ENCODE measurements around the gene GSAP.
"Not testable (repeated sequence)": the region's sequence is repeated elsewhere in the genome, so short reads cannot be mapped to it uniquely, and the experiment has no call there.

Gene GSAP

DNA sequence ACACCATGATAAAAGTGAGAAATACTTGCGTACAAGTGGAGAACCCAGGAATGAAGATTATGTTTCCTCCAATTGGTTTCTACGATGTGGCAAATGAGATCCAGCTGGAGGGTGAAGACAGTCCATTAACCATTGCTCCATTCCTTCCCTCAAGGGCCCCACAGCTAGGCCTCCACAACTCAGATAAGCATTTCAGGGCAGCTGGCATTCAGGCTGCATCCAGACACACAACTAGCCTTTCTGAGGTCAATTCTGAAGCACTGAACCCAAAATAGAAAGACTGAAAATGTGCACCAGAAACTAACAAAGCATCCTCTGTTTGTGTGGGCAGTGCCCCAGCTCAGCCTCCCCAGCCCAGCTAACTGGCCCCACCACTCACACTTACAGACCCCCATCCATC is 94.8 kb downstream of the GSAP start:
- no peak for DNase-seq

DNA sequence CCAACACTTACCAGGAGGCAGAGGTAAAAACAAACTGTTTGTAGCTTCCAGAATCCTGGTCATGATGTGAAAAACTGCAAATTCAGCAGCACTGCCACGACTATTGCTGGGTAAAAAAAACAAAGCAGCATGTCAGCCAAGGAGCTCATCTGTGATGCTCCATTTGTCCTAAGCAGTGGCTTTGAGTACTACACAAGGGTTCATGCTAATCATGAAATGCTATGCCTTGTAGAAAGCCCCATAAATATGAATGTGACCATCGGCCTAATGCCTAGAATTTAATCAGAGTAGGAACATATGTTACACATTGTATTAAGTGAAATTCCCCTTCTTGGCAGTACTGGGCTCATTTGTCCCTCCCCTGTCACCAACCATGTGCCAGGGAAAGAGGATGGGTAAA is 95.4 kb downstream of the GSAP start:
- DNase-seq, result no peak

DNA sequence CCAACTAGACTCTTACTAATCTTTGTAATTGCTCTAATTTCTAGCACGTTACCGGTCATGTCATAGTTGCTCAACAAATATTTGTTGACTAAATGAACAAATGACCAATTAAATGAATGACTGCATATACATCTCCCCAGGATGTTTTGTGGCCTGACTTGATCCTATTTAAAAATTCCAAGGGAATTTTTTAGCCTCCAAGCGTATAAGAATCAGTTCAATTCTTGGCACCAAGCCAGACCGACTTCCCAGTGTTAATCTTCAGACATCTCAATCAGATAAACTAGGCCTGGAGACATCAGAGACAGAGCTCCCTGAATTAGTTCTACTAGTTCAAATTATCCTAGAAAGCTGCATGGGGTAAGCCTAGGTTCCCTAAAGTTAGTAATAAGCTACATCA is 96.0 kb downstream of the GSAP start:
- no peak for DNase-seq

- no peak for DNase-seq
Observed at GRCh38 chr7:77318019-77318418, 98.1 kb downstream of the GSAP start.

- DNase-seq, result no peak
Observed at GRCh38 chr7:77316219-77316978, 99.8 kb downstream of the GSAP start.

DNA sequence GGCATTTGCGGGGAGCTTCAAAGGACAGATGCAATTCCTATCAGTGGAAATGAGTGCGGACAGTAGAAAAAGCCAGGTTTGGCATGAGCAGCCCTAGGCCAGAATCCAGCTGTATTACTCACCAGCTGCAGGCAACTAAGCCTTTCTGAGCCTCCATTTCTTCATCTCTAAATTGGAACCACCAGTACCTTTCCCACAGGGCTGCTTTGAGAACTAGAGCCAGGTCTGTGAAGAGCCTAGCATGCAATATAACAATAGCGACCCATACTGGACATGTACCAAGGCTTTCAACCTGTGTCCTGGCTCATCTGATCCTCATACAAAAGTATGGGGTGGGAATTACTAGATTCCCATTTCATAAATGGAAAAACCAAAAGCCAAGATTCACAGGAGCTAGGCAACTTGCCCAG is 101.0 kb downstream of the GSAP start:
- DNase-seq, result no peak

DNA sequence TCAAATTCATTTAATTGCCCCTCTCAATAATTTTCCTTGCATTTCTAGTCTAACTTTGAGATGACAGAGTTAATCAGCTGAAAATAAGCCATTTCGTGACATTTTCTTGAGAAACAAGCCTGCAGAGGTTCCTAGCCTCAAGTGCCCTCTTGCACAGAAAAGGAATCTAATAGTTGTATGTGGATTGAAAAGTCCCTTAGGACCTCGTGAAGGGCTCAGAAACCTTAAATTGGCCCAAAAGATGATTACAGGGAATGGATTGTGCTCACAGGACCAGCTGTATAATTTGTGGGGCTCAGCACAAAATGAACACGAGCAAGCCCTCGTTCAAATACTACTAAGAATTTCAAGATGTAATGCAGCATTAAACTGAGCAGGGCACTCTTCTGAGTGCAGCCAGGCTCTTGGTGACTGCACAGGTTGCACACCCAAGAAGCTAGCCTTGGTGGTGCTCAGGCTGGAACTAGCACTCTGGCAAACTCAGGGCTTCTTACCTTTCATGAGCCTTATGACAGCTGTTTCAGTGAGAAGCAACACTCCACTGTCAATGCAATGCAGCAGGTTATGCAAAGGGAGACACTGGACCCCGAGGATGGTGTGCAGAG is 102.2 kb downstream of the GSAP start:
- no peak for DNase-seq

DNA sequence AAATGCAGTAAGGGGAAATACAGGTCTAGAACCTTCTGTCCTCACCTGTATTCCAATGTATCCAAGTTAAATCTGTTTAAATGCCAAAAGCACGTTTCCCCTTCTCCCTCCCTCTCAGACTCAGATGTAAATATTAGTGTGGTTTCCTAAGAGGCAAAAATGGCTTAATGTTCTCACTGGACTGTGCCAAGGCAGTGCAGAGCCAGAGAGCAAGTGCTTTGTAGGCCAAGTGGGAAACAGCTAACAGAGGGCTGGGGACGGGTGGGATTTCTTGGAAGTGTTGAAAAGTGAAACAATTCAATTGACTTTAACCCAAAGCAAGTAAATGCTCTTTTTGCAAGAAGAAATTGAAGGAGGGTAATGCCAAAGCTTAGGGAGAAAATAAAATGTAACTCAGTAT is 103.1 kb downstream of the GSAP start:
- DNase-seq, result no peak

DNA sequence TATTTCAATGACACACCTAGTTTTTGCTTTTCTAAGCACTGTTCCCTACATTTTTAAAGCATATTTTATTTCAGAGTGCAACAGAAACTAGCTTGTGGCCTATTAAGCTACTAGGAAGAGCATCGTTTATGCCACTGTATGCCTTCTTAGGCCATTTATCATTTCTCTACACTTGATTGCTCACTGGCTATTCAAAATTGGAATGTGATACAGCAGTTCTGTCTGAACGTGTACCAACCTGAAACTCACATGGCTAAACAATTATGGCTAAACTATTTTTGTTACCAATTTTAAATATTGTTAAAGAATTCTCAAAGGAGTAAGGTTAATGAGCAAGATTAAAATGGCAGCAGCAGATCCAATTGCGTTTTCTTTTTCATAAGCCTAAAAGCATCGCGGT is 105.2 kb downstream of the GSAP start:
- no peak for DNase-seq

- no peak for DNase-seq
Observed at GRCh38 chr7:77309714-77310220, 106.4 kb downstream of the GSAP start.

- no peak for DNase-seq
Observed at GRCh38 chr7:77308792-77309191, 107.4 kb downstream of the GSAP start.

DNA sequence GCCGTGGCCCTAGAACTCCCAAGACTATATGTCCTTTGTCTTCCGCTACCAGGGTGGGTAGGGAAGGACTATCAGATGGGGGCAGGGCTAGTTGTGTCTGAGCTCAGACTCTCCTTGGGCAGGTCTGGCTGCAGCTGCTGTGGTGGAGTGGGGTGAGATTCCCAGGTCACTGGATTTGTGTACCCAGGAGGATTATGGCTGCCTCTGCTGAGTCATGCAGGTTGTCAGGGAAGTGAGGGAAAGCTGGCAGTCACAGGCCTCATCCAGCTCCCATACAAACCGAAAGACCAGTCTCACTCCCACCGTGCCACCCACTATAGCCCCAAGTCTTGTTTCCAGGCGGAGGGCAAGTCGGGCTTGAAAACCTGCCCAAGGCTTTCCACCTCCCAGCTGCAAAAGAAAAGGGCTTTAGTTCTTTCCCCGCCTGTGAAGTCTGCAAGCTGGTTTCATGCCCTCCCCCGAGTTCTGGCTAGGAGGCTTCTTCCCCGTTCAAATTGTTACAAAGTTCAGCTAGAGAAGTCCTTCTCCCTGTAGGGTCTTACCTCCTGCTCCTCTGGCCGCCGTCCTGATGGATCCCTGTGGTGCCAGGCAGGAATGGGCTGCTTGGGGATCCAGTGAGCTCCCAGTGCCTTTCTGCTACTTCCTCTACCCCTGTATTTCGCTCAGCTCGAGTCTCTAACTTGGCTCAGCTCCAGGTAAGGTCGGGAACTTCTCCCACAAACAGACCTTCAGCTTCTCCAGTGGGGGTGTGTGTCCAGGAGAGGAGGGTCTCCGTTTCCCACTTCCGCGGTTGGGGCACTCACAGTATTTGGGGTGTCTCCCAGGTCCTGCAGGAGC is 109.7 kb downstream of the GSAP start:
- no peak for DNase-seq

DNA sequence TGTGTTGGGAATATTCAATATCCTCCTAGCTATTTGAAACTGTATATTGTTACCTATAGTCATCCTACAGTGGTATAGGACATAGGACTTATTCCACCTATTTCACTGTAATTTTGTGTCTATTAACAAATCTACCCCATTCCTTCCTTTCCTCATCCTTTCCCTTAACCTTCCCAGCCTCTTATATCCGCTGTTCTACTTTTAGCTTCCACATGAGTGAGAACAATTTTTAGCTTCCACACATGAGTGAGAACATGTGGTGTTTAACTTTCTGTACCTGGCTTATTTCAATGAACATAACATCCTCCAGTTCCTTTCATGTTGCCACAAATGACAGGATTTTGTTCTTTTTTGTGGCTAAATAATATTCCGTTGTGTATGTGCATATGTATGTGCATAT is 120.6 kb downstream of the GSAP start:
- no peak for DNase-seq

GRCh38 chr7:77293046-77293445 is 123.1 kb downstream of the GSAP start:
- DNase-seq, result no peak

GRCh38 chr7:77290425-77290824 is 125.7 kb downstream of the GSAP start:
- no peak for DNase-seq

DNA sequence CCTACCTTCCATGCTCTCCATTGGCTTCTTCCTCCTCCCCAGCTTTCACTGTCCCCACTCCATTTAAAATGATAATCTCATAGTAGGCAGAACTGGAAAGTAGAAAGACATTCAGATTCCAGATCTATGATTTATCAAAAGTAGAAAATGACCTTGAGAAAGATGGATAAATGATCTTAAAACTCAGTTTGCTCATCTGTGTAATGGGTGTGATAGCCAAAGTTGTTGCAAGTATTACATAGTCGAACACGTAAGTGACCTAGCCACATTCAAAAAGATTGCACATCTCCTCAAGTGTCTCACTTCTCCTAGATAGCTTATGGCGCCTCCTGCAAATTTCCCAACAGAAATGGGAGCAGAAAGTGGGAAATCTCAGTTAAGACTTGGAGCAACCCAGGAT is 126.8 kb downstream of the GSAP start:
- no peak for DNase-seq

DNA sequence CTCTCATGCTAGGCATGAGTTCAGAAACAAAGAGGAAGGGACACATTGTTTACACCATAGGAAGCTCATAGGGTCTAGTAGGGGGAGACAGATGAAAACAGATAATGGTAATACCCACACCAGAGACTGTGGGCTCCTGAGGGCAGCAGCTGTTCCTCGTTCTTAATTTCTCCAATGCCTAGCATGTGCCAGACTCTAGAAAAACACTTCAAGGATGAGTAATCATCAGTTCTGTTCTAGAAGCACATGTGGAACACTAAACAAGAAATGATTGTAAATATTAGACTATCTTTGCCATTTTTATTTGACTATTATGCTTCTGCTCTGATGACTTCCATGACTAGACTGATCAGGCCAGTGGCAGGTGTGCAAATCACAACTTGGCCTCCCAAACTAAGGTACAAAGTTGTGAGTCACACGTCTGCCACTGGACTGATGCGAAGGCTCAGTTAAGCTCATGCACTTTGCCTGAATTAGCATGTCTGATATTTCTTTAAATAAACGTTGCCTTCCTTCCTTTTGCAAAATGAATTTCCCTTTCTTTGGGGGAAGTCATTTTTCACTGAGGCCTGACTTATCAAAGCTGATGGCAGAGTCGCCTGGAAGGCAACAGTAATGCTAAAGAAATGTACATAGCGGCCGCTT is 127.4 kb downstream of the GSAP start:
- DNase-seq, result no peak

DNA sequence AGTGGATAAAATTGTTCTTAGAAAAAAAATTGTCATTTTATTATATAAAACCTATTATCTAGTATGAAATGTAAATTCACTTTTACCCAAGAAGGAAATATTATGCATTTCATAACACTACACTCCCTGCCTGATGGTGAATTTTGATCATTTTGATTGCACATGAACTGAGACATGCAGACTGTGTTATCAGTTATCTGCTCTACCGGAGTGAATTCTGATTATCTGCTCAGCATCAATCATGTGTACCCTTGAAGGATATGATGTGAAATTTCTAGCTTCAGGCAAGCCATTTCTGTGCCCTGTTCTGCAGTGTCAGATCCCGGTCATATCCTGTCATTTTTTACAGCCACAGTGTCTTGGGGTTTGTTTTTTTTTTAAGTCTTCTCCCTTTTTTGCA is 131.5 kb downstream of the GSAP start:
- DNase-seq, result no peak

GRCh38 chr7:77284005-77284404 is 132.1 kb downstream of the GSAP start:
- DNase-seq, result no peak

GRCh38 chr7:77282897-77283296 is 133.3 kb downstream of the GSAP start:
- DNase-seq, result no peak

DNA sequence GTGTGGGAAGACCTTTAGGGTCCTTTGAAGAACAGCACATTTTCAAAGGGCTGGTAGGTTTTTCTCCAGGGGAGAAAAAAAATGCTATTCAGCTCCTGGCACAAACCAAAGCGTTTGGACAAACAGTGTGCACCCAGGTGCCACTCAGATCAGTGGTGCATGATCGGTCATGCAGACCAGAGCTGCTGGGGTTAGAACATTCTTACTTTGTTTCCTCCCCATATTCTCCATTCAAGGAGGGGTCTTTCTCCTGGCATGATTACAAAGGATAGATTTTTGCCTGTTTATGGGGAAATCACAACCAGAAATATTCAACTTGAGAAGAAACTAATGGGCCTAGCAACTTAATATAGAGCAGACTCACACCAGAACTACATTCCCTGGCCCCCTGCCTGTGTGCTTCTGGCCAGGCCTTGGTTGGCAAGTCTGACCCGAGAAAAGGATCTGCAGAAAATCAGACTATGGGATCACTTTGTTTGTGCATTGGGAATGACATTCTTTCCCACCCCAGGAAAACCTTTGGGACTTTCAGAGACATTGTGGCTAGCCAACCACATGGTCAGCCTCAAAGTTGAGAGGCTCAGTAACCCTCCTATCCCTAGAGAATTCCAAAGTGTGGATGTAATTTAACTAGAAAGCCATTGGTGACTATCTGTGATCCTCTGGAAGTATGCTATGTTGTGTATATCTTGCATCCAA is 134.2 kb downstream of the GSAP start:
- no peak for DNase-seq

DNA sequence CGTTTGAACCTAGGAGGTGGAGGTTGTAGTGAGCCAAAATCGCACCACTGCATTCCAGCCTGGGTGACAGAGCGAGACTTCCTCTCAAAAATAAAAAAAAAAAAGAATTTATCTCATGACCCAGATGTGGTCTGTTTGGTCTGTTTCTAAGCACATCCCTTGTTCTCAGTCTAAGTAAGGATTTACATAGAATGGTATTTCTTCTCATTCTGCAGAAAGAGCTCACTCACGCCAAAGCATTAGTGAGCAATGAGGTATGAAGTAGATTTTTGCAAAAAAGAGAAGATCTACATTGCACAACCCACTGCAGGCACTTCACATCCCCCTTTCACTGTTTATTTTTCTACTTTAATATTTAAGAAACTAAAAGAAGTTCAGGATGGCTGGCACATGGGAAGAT is 140.0 kb downstream of the GSAP start:
- DNase-seq, result no peak

- not testable (repeated sequence) for DNase-seq
Observed at GRCh38 chr7:77275663-77276062, 140.5 kb downstream of the GSAP start.

Data from RPMI8226 (cell line).